Neutrophil (primary cell): Measurements from ENCODE around the gene CPT1B.
"Not testable (repeated sequence)": the region's sequence is repeated elsewhere in the genome, so short reads cannot be mapped to it uniquely, and the experiment has no call there.

Experiments used
- H3K27ac ChIP-seq: fragments of 200-600 bp; sonication (generic); 2 replicates; pipeline ENCODE4 v1.5.1; 2016; ENCODE audit warnings: mild to moderate bottlenecking, moderate library complexity
- H3K27me3 ChIP-seq: fragments of 200-600 bp; sonication (generic); 2 replicates; pipeline ENCODE4 v1.6.0; 2016; ENCODE audit warnings: mild to moderate bottlenecking
- H3K36me3 ChIP-seq: fragments of 200-600 bp; sonication (generic); 2 replicates; pipeline ENCODE4 v1.5.1; 2017
- H3K4me1 ChIP-seq, 2 experiments: fragments of 200-600 bp in 1 of 2; sonication (generic) in 1 of 2; 1 replicate in 1 of 2; 2 replicates in 1 of 2; pipeline versions ENCODE4 v1.5.1 to v1.6.1; 2013 to 2016; ENCODE audit warnings: low read depth in 1 of 2, low read length in 1 of 2, mild to moderate bottlenecking in 1 of 2, moderate library complexity in 1 of 2; ENCODE audit not compliant: control insufficient read depth in 1 of 2, insufficient read depth in 1 of 2
- H3K4me3 ChIP-seq, 2 experiments: fragments of 200-600 bp in 1 of 2; sonication (generic) in 1 of 2; 1 replicate in 1 of 2; 2 replicates in 1 of 2; pipeline ENCODE4 v1.5.1; 2013 to 2016; ENCODE audit warnings: low read depth in 1 of 2, low read length in 1 of 2, mild to moderate bottlenecking in 1 of 2, moderate library complexity in 1 of 2
- H3K9me3 ChIP-seq: fragments of 200-600 bp; sonication (generic); 2 replicates; pipeline ENCODE4 v1.5.1; 2016
- CTCF ChIP-seq: fragments of 200-600 bp; sonication (generic); IDR thresholded peaks from 2 replicates; pipeline ENCODE4 v1.5.1; 2016; ENCODE audit warnings: antibody characterized with exemption

The CPT1B gene

GRCh38 chr22:50611341-50612060, 33.3 kb upstream of the CPT1B start:
- H3K36me3 ChIP-seq: no peaks in the 10 kb centered on the region
- peaks cover 89% of the 10 kb centered on the region for H3K27me3 ChIP-seq
- peaks cover 0 to 3% of the 10 kb centered on the region in 2 experiments for H3K4me1 ChIP-seq
- no peak overlapping the region for H3K27ac ChIP-seq
- no peak overlapping the region for H3K4me3 ChIP-seq
- no peak for TF ChIP-seq CTCF
- H3K9me3 ChIP-seq: no peaks in the 10 kb centered on the region

DNA sequence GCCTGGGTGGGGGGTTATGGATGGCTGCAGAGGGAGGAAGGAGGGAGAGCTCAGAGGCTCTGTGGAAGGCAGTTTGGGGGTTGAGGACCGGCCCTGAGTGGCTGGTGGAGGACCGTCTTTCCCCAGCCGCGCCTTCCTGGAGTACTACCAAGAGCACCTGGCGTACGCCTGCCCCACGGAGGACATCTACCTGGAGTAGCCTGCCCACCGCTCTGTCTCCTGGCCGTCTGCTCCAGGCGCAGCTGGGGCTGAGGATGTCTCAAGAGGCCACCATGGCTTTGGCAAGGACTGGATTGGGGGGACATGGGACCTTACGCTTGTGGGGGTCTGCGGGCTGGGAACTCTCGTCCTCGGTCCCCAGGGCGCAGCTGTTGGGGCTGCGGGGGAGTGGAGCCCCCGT, 32.4 kb upstream of the CPT1B start:
- Histone ChIP-seq H3K4me3 (no peak overlapping the region), H3K36me3 (no peaks in the 10 kb centered on the region), H3K27me3 (peaks cover 96% of the 10 kb centered on the region), H3K4me1 (peaks cover 0 to 3% of the 10 kb centered on the region in 2 experiments), H3K9me3 (no peaks in the 10 kb centered on the region), H3K27ac (no peak overlapping the region)
- no peak for TF ChIP-seq CTCF

DNA sequence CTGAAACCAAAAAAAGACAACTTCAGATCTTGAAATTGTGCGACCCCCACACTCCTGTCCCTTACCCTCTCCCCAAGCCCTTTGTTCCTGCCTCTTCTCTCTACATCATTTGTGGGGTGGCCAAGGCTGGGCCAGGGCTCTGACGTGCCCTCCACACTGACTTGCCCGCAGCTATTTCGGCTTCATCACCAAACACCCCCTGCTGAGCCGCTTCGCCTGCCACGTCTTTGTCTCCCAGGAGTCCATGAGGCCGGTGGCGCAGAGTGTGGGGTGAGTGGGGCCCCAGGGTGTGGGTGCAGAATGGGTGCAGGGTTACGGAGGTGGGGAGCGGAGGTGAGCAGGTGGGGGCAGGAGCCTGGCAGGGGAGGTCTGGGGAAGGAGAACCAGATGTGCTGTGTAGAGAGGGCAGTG, 31.8 kb upstream of the CPT1B start:
- TF ChIP-seq CTCF: no peak
- H3K4me1 ChIP-seq: peaks cover 0 to 3% of the 10 kb centered on the region in 2 experiments
- peaks cover 96% of the 10 kb centered on the region for H3K27me3 ChIP-seq
- no peaks in the 10 kb centered on the region for H3K36me3 ChIP-seq
- no peaks in the 10 kb centered on the region for H3K9me3 ChIP-seq
- H3K27ac ChIP-seq: no peak overlapping the region
- H3K4me3 ChIP-seq: no peak overlapping the region

DNA sequence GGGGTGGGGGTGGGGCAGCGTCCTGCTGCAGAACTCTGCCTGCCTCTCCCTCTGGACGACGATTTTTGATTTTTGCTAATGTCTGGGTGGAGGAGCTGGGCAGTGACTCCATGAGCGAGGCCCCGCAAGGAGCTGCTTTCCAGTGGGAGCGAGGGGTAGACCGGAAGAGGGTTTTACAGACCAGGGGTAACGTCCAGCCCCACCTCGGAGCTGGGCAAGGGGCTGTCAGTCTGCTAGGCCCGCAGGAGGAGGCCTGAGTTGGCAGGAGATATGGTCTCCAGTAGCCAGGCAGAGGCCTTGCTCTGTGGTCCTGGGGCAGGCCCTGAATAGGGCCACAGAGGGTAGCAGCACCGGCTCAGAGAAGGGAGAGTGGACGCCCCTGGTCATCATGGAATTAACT, 31.4 kb upstream of the CPT1B start:
- Histone ChIP-seq H3K4me1 (peaks cover 0 to 3% of the 10 kb centered on the region in 2 experiments), H3K9me3 (no peaks in the 10 kb centered on the region), H3K27me3 (peaks cover 98% of the 10 kb centered on the region), H3K27ac (no peak overlapping the region), H3K36me3 (no peaks in the 10 kb centered on the region), H3K4me3 (no peak overlapping the region)
- TF ChIP-seq CTCF: no peak

- Histone ChIP-seq H3K9me3 (no peaks in the 10 kb centered on the region), H3K4me3 (no peak overlapping the region), H3K27ac (no peak overlapping the region), H3K36me3 (no peaks in the 10 kb centered on the region), H3K4me1 (peaks cover 0 to 3% of the 10 kb centered on the region in 2 experiments), H3K27me3 (peaks cover 100% of the 10 kb centered on the region)
- no peak for TF ChIP-seq CTCF
Observed at GRCh38 chr22:50608996-50609395, 30.8 kb upstream of the CPT1B start.

GRCh38 chr22:50608058-50608840, 30.0 kb upstream of the CPT1B start:
- not testable (repeated sequence) for H3K9me3 ChIP-seq, H3K27ac ChIP-seq, H3K36me3 ChIP-seq, H3K4me1 ChIP-seq, H3K4me3 ChIP-seq
- H3K27me3 ChIP-seq: peaks cover 100% of the 10 kb centered on the region
